GM19351 (cell line): Measurements from ENCODE around the gene PSMG1.
"Not testable (repeated sequence)": the region's sequence is repeated elsewhere in the genome, so short reads cannot be mapped to it uniquely, and the experiment has no call there.

ENCODE experiments used
- ATAC-seq: cut with Tn5 transposase; IDR thresholded peaks from one replicate; pipeline ENCODE4 v1.9.1; 2021; ENCODE audit warnings: mild to moderate bottlenecking, moderate library complexity; ENCODE audit not compliant: unreplicated experiment

Gene PSMG1

GRCh38 chr21:39157241-39157640 lies 26.0 kb downstream of the PSMG1 start:
- not testable (repeated sequence) for ATAC-seq

- no peak for ATAC-seq
Observed at GRCh38 chr21:39156024-39156423, 27.2 kb downstream of the PSMG1 start.

GRCh38 chr21:39155578-39155977 lies 27.7 kb downstream of the PSMG1 start:
- ATAC-seq: no peak

- ATAC-seq: no peak
Observed at GRCh38 chr21:39153842-39154241, 29.4 kb downstream of the PSMG1 start.

- no peak for ATAC-seq
Observed at GRCh38 chr21:39153373-39153772, 29.9 kb downstream of the PSMG1 start.

- no peak for ATAC-seq
Observed at GRCh38 chr21:39152271-39152670, 31.0 kb downstream of the PSMG1 start.

- ATAC-seq: no peak
Observed at GRCh38 chr21:39150877-39151276, 32.4 kb downstream of the PSMG1 start.

- no peak for ATAC-seq
Observed at GRCh38 chr21:39150316-39150715, 32.9 kb downstream of the PSMG1 start.

GRCh38 chr21:39149882-39150281 lies 33.4 kb downstream of the PSMG1 start:
- ATAC-seq: no peak

GRCh38 chr21:39148975-39149374 lies 34.3 kb downstream of the PSMG1 start:
- no peak for ATAC-seq

- no peak for ATAC-seq
Observed at GRCh38 chr21:39144191-39144590, 39.1 kb downstream of the PSMG1 start.

GRCh38 chr21:39142972-39143371 lies 40.3 kb downstream of the PSMG1 start:
- ATAC-seq: no peak

- no peak for ATAC-seq
Observed at GRCh38 chr21:39141502-39141901, 41.7 kb downstream of the PSMG1 start.

GRCh38 chr21:39137248-39138178 lies 45.7 kb downstream of the PSMG1 start:
- ATAC-seq: no peak

- no peak for ATAC-seq
Observed at GRCh38 chr21:39136711-39137110, 46.5 kb downstream of the PSMG1 start.

- ATAC-seq: not testable (repeated sequence)
Observed at GRCh38 chr21:39136138-39136537, 47.1 kb downstream of the PSMG1 start.

GRCh38 chr21:39134288-39134810 lies 48.9 kb downstream of the PSMG1 start:
- no peak for ATAC-seq

GRCh38 chr21:39132248-39132647 lies 51.0 kb downstream of the PSMG1 start:
- no peak for ATAC-seq

GRCh38 chr21:39131791-39132190 lies 51.5 kb downstream of the PSMG1 start:
- ATAC-seq: no peak

- no peak for ATAC-seq
Observed at GRCh38 chr21:39127506-39127905, 55.7 kb downstream of the PSMG1 start.

GRCh38 chr21:39126486-39126806 lies 56.8 kb downstream of the PSMG1 start:
- no peak for ATAC-seq

- ATAC-seq: no peak
Observed at GRCh38 chr21:39125752-39126485, 57.3 kb downstream of the PSMG1 start.
